Transverse colon (tissue), 1 donor: ENCODE measurements around the gene LMOD2.

Source experiments
- EP300 ChIP-seq: sonication (generic); formaldehyde crosslinking; IDR thresholded peaks from one replicate; pipeline ENCODE4 v1.6.1; 2017; ENCODE audit warnings: antibody characterized with exemption, low read depth
- POLR2A ChIP-seq: fragments of 450-650 bp; IDR thresholded peaks from one replicate; pipeline ENCODE4 v1.6.1; 2016; ENCODE audit warnings: antibody characterized with exemption, mild to moderate bottlenecking, moderate library complexity

DNA sequence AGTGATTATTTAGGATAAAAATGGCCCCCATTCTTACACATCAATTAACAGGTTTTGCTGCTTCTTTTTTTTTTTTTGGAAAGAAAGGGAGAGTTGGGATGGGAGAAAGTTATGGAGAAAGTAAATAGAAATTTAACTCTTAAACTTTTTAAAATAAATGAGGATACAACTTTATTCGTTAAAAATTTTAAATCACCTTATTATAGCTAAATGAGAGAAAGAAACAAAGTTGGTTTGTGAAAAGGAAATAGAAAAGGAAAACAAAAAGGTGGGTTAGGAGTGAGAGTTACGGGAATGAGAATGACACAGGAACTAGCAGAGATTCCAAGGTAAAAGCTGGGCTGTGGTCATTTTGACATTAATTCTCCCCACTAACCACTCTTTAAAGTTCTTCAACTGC, 34.9 kb downstream of the LMOD2 start:
- TF ChIP-seq POLR2A (no peak), EP300 (no peak)
